Memory B cell (primary cell): Measurements from ENCODE around the gene FOXP1.

ENCODE experiments used
- ATAC-seq: fragments of 150-1000 bp; cut with Tn5 transposase; 2 replicates; pipeline ENCODE4 v1.10.0; 2021; ENCODE audit warnings: low read depth, mild to moderate bottlenecking, moderate library complexity
- DNase-seq, 2 donors: peaks; one replicate each; pipeline ENCODE4 v3.0.0; 2022; ENCODE audit warnings: low spot score in 2 of 2
- H3K27ac Mint-ChIP-seq: one replicate; pipeline ENCODE4 v1.8.0; 2022; ENCODE audit warnings: mild to moderate bottlenecking, moderate library complexity, mixed read lengths
- H3K27me3 Mint-ChIP-seq: one replicate; pipeline ENCODE4 v1.8.0; 2022; ENCODE audit warnings: mixed read lengths
- H3K36me3 Mint-ChIP-seq: one replicate; pipeline ENCODE4 v1.8.0; 2022; ENCODE audit warnings: mild to moderate bottlenecking, mixed read lengths
- H3K4me1 Mint-ChIP-seq: one replicate; pipeline ENCODE4 v1.8.0; 2022; ENCODE audit warnings: mixed read lengths
- H3K4me3 Mint-ChIP-seq: one replicate; pipeline ENCODE4 v1.8.0; 2022; ENCODE audit warnings: mild to moderate bottlenecking, moderate library complexity, mixed read lengths
- H3K9me3 Mint-ChIP-seq: one replicate; pipeline ENCODE4 v1.8.0; 2022; ENCODE audit warnings: mixed read lengths

FOXP1 gene

DNA sequence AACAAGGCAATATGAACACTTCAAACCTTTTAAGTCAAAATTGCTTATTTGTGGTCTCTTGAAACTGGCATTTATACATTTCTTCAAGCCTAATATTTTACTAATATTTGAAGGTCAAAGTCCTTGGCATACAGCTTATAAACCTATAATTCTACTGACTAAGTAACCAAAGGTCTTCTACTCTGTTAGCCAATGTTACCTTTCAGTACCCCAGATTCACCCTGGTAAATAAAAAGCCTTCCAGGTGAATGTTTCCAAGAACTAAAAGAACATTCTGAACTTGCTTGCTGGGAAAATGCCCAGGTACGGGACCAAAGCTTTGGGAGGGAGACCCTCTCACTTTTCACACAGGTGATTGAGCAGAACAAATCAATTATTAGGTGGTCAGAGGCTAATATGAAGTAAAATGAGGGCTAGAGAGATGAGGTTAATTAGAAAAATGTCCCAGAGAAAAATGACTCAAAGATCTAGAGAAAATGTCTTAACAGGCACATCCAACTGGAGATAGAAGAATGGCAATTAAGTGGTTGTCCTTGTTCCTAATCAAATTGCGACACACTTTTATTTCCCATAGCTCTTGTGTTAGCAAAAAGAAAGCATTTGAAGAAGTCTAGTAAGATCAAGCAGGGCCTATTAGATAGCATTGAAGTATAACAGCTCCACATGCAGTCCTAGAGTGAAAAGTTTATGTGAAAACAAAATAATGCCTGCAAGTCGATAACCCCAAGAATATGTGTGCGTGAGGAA lies 232.0 kb downstream of the FOXP1 start:
- no peak for DNase-seq
- ATAC-seq, result no peak
- Mint-ChIP-seq H3K27ac (peak overlapping the region; percentile 3), H3K36me3 (peaks cover 17% of the 10 kb centered on the region), H3K9me3 (no peaks in the 10 kb centered on the region), H3K27me3 (no peaks in the 10 kb centered on the region), H3K4me3 (no peak overlapping the region), H3K4me1 (peaks cover 38% of the 10 kb centered on the region)

GRCh38 chr3:71350998-71351397 lies 232.5 kb downstream of the FOXP1 start:
- Mint-ChIP-seq H3K4me1 (peaks cover 35% of the 10 kb centered on the region), H3K4me3 (no peak overlapping the region)

DNA sequence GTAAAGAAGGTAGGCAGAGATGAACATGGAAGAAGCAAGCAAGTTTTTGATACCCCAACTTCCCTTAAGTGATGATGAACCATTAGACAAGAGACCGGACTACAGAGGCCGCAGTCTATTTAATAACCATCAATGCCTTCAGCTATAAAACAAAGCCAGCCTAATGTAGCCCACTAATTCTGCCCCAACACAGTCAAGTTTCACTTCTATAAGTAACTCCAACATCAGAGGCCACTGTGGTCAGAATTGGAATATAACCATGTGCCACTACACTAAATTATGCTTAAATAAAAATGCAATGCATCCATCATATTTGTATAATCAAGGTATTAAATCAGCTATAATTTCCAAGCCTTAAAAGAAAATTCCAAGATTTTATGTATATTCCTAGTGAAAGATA lies 234.7 kb downstream of the FOXP1 start:
- Mint-ChIP-seq H3K4me3 (no peak overlapping the region), H3K27me3 (no peaks in the 10 kb centered on the region), H3K27ac (no peak overlapping the region), H3K36me3 (peaks cover 16% of the 10 kb centered on the region), H3K9me3 (no peaks in the 10 kb centered on the region), H3K4me1 (peaks cover 23% of the 10 kb centered on the region)
- no peak for DNase-seq
- no peak for ATAC-seq

More at GRCh38 chr3:71350998-71351397, 232.5 kb downstream of the FOXP1 start:
- Mint-ChIP-seq H3K27ac (no peak overlapping the region), H3K27me3 (no peaks in the 10 kb centered on the region), H3K9me3 (no peaks in the 10 kb centered on the region), H3K36me3 (peaks cover 17% of the 10 kb centered on the region)
- DNase-seq, result no peak
- ATAC-seq, result no peak

DNA sequence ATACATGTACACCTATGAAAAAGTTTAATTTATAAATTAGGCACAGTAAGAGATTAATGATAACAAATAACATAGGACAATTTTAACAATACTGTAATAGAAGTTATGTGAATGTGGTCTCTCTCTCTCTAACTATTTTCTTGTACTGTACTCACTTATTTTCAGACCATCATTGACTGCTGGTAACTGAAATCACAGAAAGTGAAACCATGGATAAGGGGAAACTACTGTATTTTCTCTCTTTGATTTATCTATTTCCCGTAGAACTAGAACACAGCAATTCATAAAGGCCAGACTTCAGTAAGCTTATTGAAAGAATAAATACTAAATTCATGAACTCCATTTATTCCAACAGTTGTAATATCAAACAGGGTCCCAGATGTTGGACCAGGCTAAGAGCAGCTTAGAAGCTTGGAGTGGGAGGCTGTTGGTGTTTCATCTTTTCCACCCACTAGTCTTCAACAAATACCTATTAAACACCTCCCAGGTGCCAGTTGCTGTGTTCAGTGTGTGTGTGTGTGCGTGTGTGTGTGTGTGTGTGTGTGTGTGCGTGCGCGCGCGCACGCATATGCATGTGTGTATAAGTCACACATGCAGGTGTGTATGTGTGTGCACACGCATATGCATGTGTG lies 235.4 kb downstream of the FOXP1 start:
- Mint-ChIP-seq H3K27me3 (no peaks in the 10 kb centered on the region), H3K27ac (peak overlapping the region; percentile 78), H3K36me3 (peaks cover 17% of the 10 kb centered on the region), H3K9me3 (no peaks in the 10 kb centered on the region), H3K4me1 (peaks cover 24% of the 10 kb centered on the region), H3K4me3 (peak overlapping the region; percentile 47)
- no peak for DNase-seq
- ATAC-seq, result peak; percentile 54

GRCh38 chr3:71346061-71346460 lies 237.5 kb downstream of the FOXP1 start:
- Mint-ChIP-seq H3K9me3 (peaks cover 2% of the 10 kb centered on the region), H3K4me3 (no peak overlapping the region), H3K36me3 (peaks cover 23% of the 10 kb centered on the region), H3K27me3 (no peaks in the 10 kb centered on the region), H3K4me1 (peaks cover 20% of the 10 kb centered on the region), H3K27ac (no peak overlapping the region)
- DNase-seq (no peak), ATAC-seq (no peak)

- no peak overlapping the region for H3K4me3 Mint-ChIP-seq
- peaks cover 17% of the 10 kb centered on the region for H3K4me1 Mint-ChIP-seq
- no peak for ATAC-seq
- no peaks in the 10 kb centered on the region for H3K27me3 Mint-ChIP-seq
- no peak overlapping the region for H3K27ac Mint-ChIP-seq
- no peak for DNase-seq
- H3K9me3 Mint-ChIP-seq, result peaks cover 4% of the 10 kb centered on the region
- H3K36me3 Mint-ChIP-seq, result peaks cover 22% of the 10 kb centered on the region
Measured at GRCh38 chr3:71345429-71346040, 238.0 kb downstream of the FOXP1 start.

DNA sequence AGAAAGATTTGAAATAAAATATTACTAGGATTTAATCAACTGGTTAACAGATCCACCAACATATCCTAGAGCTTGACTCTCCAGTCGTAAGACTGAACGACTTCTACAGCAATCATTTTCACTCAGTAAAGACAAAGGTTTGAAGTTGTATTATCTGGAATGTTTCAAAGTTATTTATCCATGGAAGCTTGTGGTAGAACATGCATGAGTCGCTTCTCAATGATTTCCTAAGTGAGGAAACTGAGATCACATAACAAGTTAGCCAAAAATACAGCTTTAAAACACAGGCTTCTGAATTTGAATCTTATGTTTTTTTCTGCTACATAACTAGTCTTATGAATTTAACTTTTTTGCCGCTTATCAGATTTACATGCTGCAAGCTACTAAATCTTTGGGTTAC lies 241.8 kb downstream of the FOXP1 start:
- Mint-ChIP-seq H3K4me3 (no peak overlapping the region), H3K27ac (no peak overlapping the region), H3K9me3 (peaks cover 4% of the 10 kb centered on the region), H3K27me3 (no peaks in the 10 kb centered on the region), H3K4me1 (peaks cover 13% of the 10 kb centered on the region), H3K36me3 (peaks cover 22% of the 10 kb centered on the region)
- no peak for DNase-seq
- ATAC-seq, result no peak

DNA sequence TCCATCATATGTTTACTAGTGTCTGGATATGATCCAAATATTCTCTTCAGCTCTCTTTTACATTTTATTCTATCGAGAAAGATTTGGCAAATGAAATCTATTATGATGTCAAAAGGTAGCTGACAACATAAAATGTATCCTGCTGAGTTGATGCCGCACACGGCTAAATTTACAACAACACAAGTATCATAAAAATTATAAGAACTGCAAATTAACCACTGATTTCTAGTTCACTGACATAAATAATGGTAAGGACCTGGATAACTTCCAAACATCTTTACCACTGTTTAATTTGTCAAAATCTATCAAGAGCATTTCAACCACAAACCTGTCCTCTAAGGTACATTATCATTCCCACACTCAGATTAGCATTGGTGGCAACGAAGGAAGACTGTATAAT lies 244.5 kb downstream of the FOXP1 start:
- Mint-ChIP-seq H3K4me3 (no peak overlapping the region), H3K36me3 (peaks cover 27% of the 10 kb centered on the region), H3K27me3 (no peaks in the 10 kb centered on the region), H3K27ac (no peak overlapping the region), H3K9me3 (peaks cover 4% of the 10 kb centered on the region), H3K4me1 (peaks cover 16% of the 10 kb centered on the region)
- DNase-seq (no peak), ATAC-seq (no peak)

DNA sequence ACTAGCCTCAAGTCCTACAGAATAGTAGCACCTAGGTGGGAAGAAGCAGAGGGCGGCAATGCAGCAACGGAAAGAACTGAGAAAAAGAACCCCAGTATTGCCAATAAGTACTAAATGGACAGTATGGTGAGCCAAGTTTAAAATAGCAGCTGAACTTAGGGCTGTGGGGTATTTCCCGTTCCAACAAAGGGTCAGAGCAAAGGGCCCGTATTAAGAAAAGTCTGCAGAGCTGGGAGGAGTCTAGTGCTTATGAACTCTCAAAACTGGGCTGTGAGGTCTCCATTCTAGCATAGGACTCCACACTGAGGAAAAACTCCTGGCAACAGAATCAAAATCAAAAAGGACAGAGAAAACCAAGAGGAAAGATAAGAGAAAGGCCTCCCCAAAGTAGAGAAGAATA lies 250.7 kb downstream of the FOXP1 start:
- ATAC-seq (no peak), DNase-seq (no peak)
- no peak overlapping the region for H3K4me3 Mint-ChIP-seq
- H3K27ac Mint-ChIP-seq, result no peak overlapping the region
- peaks cover 2% of the 10 kb centered on the region for H3K9me3 Mint-ChIP-seq
- H3K36me3 Mint-ChIP-seq, result peaks cover 31% of the 10 kb centered on the region
- H3K27me3 Mint-ChIP-seq, result no peaks in the 10 kb centered on the region
- H3K4me1 Mint-ChIP-seq, result peaks cover 9% of the 10 kb centered on the region

GRCh38 chr3:71330909-71331308 lies 252.6 kb downstream of the FOXP1 start:
- Mint-ChIP-seq H3K4me3 (no peak overlapping the region), H3K4me1 (peaks cover 5% of the 10 kb centered on the region), H3K27me3 (no peaks in the 10 kb centered on the region)

DNA sequence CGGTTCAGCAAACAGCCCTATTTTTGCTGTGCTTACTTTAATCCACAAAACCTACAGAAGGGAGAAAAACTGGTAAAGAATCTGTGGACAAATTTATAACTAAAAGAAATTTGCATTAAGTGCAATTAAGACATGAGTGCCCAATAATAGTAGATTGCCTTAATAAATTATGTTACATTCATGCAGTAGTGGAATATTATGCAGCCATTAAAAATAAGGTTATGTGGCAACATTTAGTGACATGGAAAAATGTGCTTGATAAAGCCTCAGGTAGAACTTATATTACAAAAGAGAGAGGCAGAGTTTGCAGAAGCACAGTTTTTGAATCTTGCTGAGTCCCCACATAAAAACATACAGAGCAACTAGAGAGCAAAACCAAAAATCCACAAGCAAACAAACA lies 253.0 kb downstream of the FOXP1 start:
- peaks cover 2% of the 10 kb centered on the region for H3K9me3 Mint-ChIP-seq

More at GRCh38 chr3:71330909-71331308, 252.6 kb downstream of the FOXP1 start:
- no peak overlapping the region for H3K27ac Mint-ChIP-seq
- H3K36me3 Mint-ChIP-seq, result peaks cover 34% of the 10 kb centered on the region
- no peak for DNase-seq
- H3K9me3 Mint-ChIP-seq, result peaks cover 2% of the 10 kb centered on the region
- no peak for ATAC-seq

DNA sequence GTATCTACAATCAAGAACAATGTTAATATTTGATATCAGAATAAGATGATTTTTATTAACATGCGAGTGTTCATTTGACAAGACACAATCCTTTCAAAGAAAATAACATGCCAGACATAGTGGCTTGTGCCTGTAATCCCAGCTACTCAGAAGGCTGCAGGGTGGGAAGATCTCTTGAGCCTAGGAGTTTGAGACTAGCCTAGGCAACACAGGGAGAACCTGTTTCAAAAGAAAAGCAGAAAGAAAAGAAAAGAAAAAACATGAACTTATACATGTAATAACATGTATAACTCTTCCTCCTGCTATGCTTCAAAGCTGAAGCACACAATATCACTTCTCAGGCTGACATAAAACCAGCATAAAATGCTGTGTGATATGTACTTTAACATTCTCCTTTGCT lies 253.7 kb downstream of the FOXP1 start:
- H3K27ac Mint-ChIP-seq, result no peak overlapping the region
- peaks cover 2% of the 10 kb centered on the region for H3K9me3 Mint-ChIP-seq
- H3K4me3 Mint-ChIP-seq, result no peak overlapping the region
- peaks cover 3% of the 10 kb centered on the region for H3K4me1 Mint-ChIP-seq
- no peak for ATAC-seq
- peaks cover 31% of the 10 kb centered on the region for H3K36me3 Mint-ChIP-seq
- no peak for DNase-seq
- no peaks in the 10 kb centered on the region for H3K27me3 Mint-ChIP-seq

More for the DNA sequence above, 253.0 kb downstream of the FOXP1 start:
- Mint-ChIP-seq H3K36me3 (peaks cover 34% of the 10 kb centered on the region), H3K27me3 (no peaks in the 10 kb centered on the region), H3K4me1 (peaks cover 5% of the 10 kb centered on the region), H3K27ac (no peak overlapping the region), H3K4me3 (no peak overlapping the region)
- DNase-seq (no peak), ATAC-seq (no peak)

DNA sequence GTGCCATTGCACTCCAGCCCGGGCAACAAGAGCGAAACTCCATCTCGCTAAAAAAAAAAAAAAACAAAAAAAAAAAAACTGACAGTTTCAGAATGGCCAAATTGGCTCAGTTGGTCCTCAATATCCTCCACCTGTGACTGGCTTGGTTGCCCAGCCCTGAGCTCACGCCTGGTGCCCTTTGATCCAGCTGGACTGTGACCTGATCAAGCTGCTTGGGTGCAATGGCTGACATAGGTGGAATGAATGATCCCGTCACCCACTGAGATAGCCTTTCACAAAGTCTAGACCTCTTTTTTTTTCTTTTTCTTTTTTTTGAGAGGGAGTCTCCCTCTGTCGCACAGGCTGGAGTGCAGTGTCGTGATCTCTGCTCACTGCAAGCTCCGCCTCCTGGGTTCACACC lies 254.6 kb downstream of the FOXP1 start:
- Mint-ChIP-seq H3K36me3 (peaks cover 26% of the 10 kb centered on the region), H3K27ac (no peak overlapping the region), H3K9me3 (peaks cover 4% of the 10 kb centered on the region), H3K4me3 (no peak overlapping the region), H3K4me1 (peaks cover 3% of the 10 kb centered on the region), H3K27me3 (no peaks in the 10 kb centered on the region)
- ATAC-seq, result no peak
- DNase-seq, result no peak

- no peaks in the 10 kb centered on the region for H3K27me3 Mint-ChIP-seq
- H3K27ac Mint-ChIP-seq, result no peak overlapping the region
- H3K9me3 Mint-ChIP-seq, result peaks cover 4% of the 10 kb centered on the region
Measured at GRCh38 chr3:71327936-71328335, 255.6 kb downstream of the FOXP1 start.

More at GRCh38 chr3:71327936-71328335, 255.6 kb downstream of the FOXP1 start:
- peaks cover 6% of the 10 kb centered on the region for H3K4me1 Mint-ChIP-seq
- no peak overlapping the region for H3K4me3 Mint-ChIP-seq
- DNase-seq (no peak), ATAC-seq (no peak)
- peaks cover 25% of the 10 kb centered on the region for H3K36me3 Mint-ChIP-seq
